GM18505 (cell line): Measurements from ENCODE around the gene API5.
A peak's percentile ranks its signal among the peaks of the same experiment; 100 is the strongest.

ENCODE experiments used
- ATAC-seq: cut with Tn5 transposase; IDR thresholded peaks from one replicate; pipeline ENCODE4 v1.9.1; 2021; ENCODE audit not compliant: unreplicated experiment
- POLR2A ChIP-seq: IDR thresholded peaks from 4 replicates; pipeline ENCODE4 v1.6.1; 2011; ENCODE audit warnings: borderline replicate concordance; ENCODE audit not compliant: insufficient read depth, insufficient read length; ENCODE audit errors: extremely low read depth

The API5 gene

GRCh38 chr11:43311791-43312607 is at the start of gene API5:
TSS of gene API5 (plus strand) at chr11:43311996. CDS start at chr11:43312128, 132 bp downstream.
- TF ChIP-seq POLR2A, result peak; percentile 91
- ATAC-seq, result peak; percentile 99

- TF ChIP-seq POLR2A, result no peak
- no peak for ATAC-seq
These were observed 43.8 kb upstream of the API5 start for GRCh38 chr11:43267856-43268580.

GRCh38 chr11:43268786-43269185 is 43.0 kb upstream of the API5 start:
- no peak for TF ChIP-seq POLR2A
- no peak for ATAC-seq

GRCh38 chr11:43269254-43269918 is 42.4 kb upstream of the API5 start:
- ATAC-seq, result no peak
- no peak for TF ChIP-seq POLR2A

GRCh38 chr11:43270468-43270867 is 41.3 kb upstream of the API5 start:
- ATAC-seq, result no peak
- TF ChIP-seq POLR2A, result no peak

GRCh38 chr11:43278193-43278956 is 33.4 kb upstream of the API5 start:
- ATAC-seq, result no peak
- TF ChIP-seq POLR2A, result no peak

GRCh38 chr11:43282607-43283440 is 29.0 kb upstream of the API5 start:
- TF ChIP-seq POLR2A, result no peak
- ATAC-seq, result no peak

GRCh38 chr11:43285826-43286225 is 26.0 kb upstream of the API5 start:
- ATAC-seq, result no peak
- no peak for TF ChIP-seq POLR2A

- TF ChIP-seq POLR2A, result no peak
- no peak for ATAC-seq
These were observed 22.4 kb upstream of the API5 start for GRCh38 chr11:43289368-43289767.

- no peak for ATAC-seq
- no peak for TF ChIP-seq POLR2A
These were observed 13.4 kb upstream of the API5 start for GRCh38 chr11:43298397-43298796.

- no peak for ATAC-seq
- no peak for TF ChIP-seq POLR2A
These were observed 4.2 kb downstream of the API5 start for GRCh38 chr11:43315966-43316365.

- no peak for ATAC-seq
- no peak for TF ChIP-seq POLR2A
These were observed 4.7 kb downstream of the API5 start for GRCh38 chr11:43316451-43316850.
